MM.1S (cell line): ENCODE data around the gene SLC35D1.
"Not testable (repeated sequence)": the region's sequence is repeated elsewhere in the genome, so short reads cannot be mapped to it uniquely, and the experiment has no call there.

ENCODE experiments used
- DNase-seq: peaks from one replicate; pipeline ENCODE4 v3.0.0-alpha.2; 2015
- H2AFZ ChIP-seq: fragments of 300-600 bp; sonication (generic); 2 replicates; pipeline ENCODE4 v1.6.0; 2016; ENCODE audit warnings: antibody characterized with exemption, low read length
- H3F3A ChIP-seq: fragments of 300-600 bp; sonication (generic); 2 replicates; pipeline ENCODE4 v1.6.1; 2016; ENCODE audit warnings: mild to moderate bottlenecking, antibody characterized with exemption, low read length, moderate library complexity, mixed read lengths; ENCODE audit not compliant: insufficient read depth
- H3K27ac ChIP-seq: fragments of 300-600 bp; sonication (generic); 2 replicates; pipeline ENCODE4 v1.5.1; 2016; ENCODE audit warnings: mild to moderate bottlenecking, low read length
- H3K27me3 ChIP-seq: fragments of 300-600 bp; sonication (generic); replicated peaks from 2 replicates; pipeline ENCODE4 v1.6.0; 2016; ENCODE audit warnings: low read length; ENCODE audit not compliant: insufficient read depth
- H3K36me3 ChIP-seq: fragments of 300-600 bp; sonication (generic); replicated peaks from 2 replicates; pipeline ENCODE4 v1.6.1; 2016; ENCODE audit warnings: mild to moderate bottlenecking, low read length, mixed read lengths; ENCODE audit not compliant: insufficient read depth
- H3K4me1 ChIP-seq: fragments of 300-600 bp; sonication (generic); 2 replicates; pipeline ENCODE4 v1.6.1; 2016; ENCODE audit warnings: low read length, mixed read lengths
- H3K4me2 ChIP-seq: fragments of 300-600 bp; sonication (generic); 2 replicates; pipeline ENCODE4 v1.6.0; 2016; ENCODE audit warnings: low read depth, low read length
- H3K4me3 ChIP-seq: fragments of 300-600 bp; sonication (generic); 2 replicates; pipeline ENCODE4 v1.5.1; 2016; ENCODE audit warnings: low read length, mixed read lengths
- H3K79me2 ChIP-seq: fragments of 300-600 bp; sonication (generic); 2 replicates; pipeline ENCODE4 v1.6.1; 2016; ENCODE audit warnings: mixed run types, low read length, mixed read lengths
- H3K9ac ChIP-seq: fragments of 300-600 bp; sonication (generic); 2 replicates; pipeline ENCODE4 v1.6.1; 2016; ENCODE audit warnings: low read length, mixed read lengths
- H3K9me2 ChIP-seq: fragments of 300-600 bp; sonication (generic); replicated peaks from 2 replicates; pipeline ENCODE4 v1.6.1; 2016; ENCODE audit warnings: mild to moderate bottlenecking, low read length, mixed read lengths; ENCODE audit not compliant: insufficient read depth
- H3K9me3 ChIP-seq: fragments of 300-600 bp; sonication (generic); replicated peaks from 2 replicates; pipeline ENCODE4 v1.6.1; 2016; ENCODE audit warnings: mild to moderate bottlenecking, low read length, mixed read lengths; ENCODE audit not compliant: insufficient read depth
- H4K20me1 ChIP-seq: fragments of 300-600 bp; sonication (generic); 2 replicates; pipeline ENCODE4 v1.6.1; 2016; ENCODE audit warnings: mild to moderate bottlenecking, low read length, moderate library complexity, mixed read lengths; ENCODE audit not compliant: insufficient read depth
- CTCF ChIP-seq: fragments of 300-600 bp; sonication (generic); IDR thresholded peaks from 2 replicates; pipeline ENCODE4 v1.5.1; 2016; ENCODE audit warnings: antibody characterized with exemption, low read length, mixed read lengths
- EZH2 ChIP-seq: fragments of 300-600 bp; sonication (generic); optimal IDR thresholded peaks from 2 replicates; pipeline ENCODE3; 2017; ENCODE audit warnings: low read depth, mild to moderate bottlenecking, antibody characterized with exemption, low read length, mixed read lengths
- EZH2phosphoT487 ChIP-seq: fragments of 300-600 bp; sonication (generic); IDR thresholded peaks from 2 replicates; pipeline ENCODE4 v1.6.1; 2018; ENCODE audit warnings: antibody characterized with exemption, low read length

SLC35D1 gene

GRCh38 chr1:66978201-66978600, 75.7 kb downstream of the SLC35D1 start:
- TF ChIP-seq EZH2phosphoT487 = no peak
- no peak for TF ChIP-seq CTCF
- no peak for TF ChIP-seq EZH2
- no peaks in the 10 kb centered on the region for H3K27me3 ChIP-seq
- H3K9ac ChIP-seq = no peak overlapping the region
- no peak overlapping the region for H2AFZ ChIP-seq
- H3K79me2 ChIP-seq = peaks cover 39% of the 10 kb centered on the region; the same call in 1 of the 2 replicates
- peaks cover 20% of the 10 kb centered on the region for H3K4me1 ChIP-seq
- H3K36me3 ChIP-seq = peaks cover 17% of the 10 kb centered on the region
- peaks cover 22% of the 10 kb centered on the region for H3F3A ChIP-seq
- H3K9me2 ChIP-seq = no peaks in the 10 kb centered on the region
- H3K4me3 ChIP-seq = no peak overlapping the region
- H3K4me2 ChIP-seq = no peak overlapping the region
- DNase-seq = no peak
- no peaks in the 10 kb centered on the region for H4K20me1 ChIP-seq
- no peaks in the 10 kb centered on the region for H3K9me3 ChIP-seq
- no peak overlapping the region for H3K27ac ChIP-seq

- Histone ChIP-seq H2AFZ (no peak overlapping the region), H3K79me2 (peaks cover 25% of the 10 kb centered on the region; the same call in 1 of the 2 replicates), H3K4me2 (no peak overlapping the region), H3K4me1 (no peaks in the 10 kb centered on the region), H3K9me2 (no peaks in the 10 kb centered on the region), H3K9me3 (no peaks in the 10 kb centered on the region), H3F3A (no peaks in the 10 kb centered on the region), H3K9ac (no peak overlapping the region), H3K27me3 (no peaks in the 10 kb centered on the region), H3K27ac (no peak overlapping the region), H3K36me3 (peaks cover 22% of the 10 kb centered on the region; the same call in 1 of the 2 replicates), H3K4me3 (no peak overlapping the region), H4K20me1 (no peaks in the 10 kb centered on the region)
- TF ChIP-seq EZH2 (no peak), CTCF (no peak), EZH2phosphoT487 (no peak)
- DNase-seq = no peak
These were observed 85.4 kb downstream of the SLC35D1 start for GRCh38 chr1:66968574-66968973.

GRCh38 chr1:66966188-66966873, 87.6 kb downstream of the SLC35D1 start:
- Histone ChIP-seq H3K79me2 (peaks cover 27% of the 10 kb centered on the region), H3K36me3 (peaks cover 19% of the 10 kb centered on the region)
- H2AFZ ChIP-seq, H3K4me2 ChIP-seq, H4K20me1 ChIP-seq, H3K9ac ChIP-seq, H3K9me2 ChIP-seq, DNase-seq, H3F3A ChIP-seq, H3K27ac ChIP-seq, H3K4me1 ChIP-seq, H3K4me3 ChIP-seq, H3K9me3 ChIP-seq, H3K27me3 ChIP-seq: not testable (repeated sequence)

- H3K27ac ChIP-seq = no peak overlapping the region
- 0 out of 2 replicates have a peak, but pooled peaks cover 5% of the 10 kb centered on the region for H4K20me1 ChIP-seq
- H3K9me3 ChIP-seq = no peaks in the 10 kb centered on the region
- H3F3A ChIP-seq = no peaks in the 10 kb centered on the region
- no peak overlapping the region for H3K4me2 ChIP-seq
- no peaks in the 10 kb centered on the region for H3K4me1 ChIP-seq
- no peaks in the 10 kb centered on the region for H3K27me3 ChIP-seq
- peaks cover 72% of the 10 kb centered on the region for H3K79me2 ChIP-seq
- H3K36me3 ChIP-seq = peaks cover 8% of the 10 kb centered on the region; the same call in 1 of the 2 replicates
- TF ChIP-seq CTCF = no peak
- no peak for TF ChIP-seq EZH2
- no peak for TF ChIP-seq EZH2phosphoT487
- H2AFZ ChIP-seq = no peak overlapping the region
- H3K4me3 ChIP-seq = no peak overlapping the region
- no peaks in the 10 kb centered on the region for H3K9me2 ChIP-seq
- H3K9ac ChIP-seq = no peak overlapping the region
- no peak for DNase-seq
These were observed 96.0 kb downstream of the SLC35D1 start for GRCh38 chr1:66957938-66958337.
